SU-DHL-6 (cell line): ENCODE measurements around the gene ZNF580.

Experiments
- CTCF ChIP-seq: fragments of 200-600 bp; sonication (generic); IDR thresholded peaks from one replicate; pipeline ENCODE4 v1.5.1; 2017; ENCODE audit warnings: antibody characterized with exemption, mild to moderate bottlenecking, low read length, moderate library complexity; ENCODE audit not compliant: insufficient read depth, poor library complexity, severe bottlenecking
- EZH2phosphoT487 ChIP-seq: fragments of 200-600 bp; sonication (generic), shearing (Covaris generic); conservative IDR thresholded peaks from 2 replicates; pipeline ENCODE4 v1.6.1; 2018; ENCODE audit warnings: mild to moderate bottlenecking, antibody characterized with exemption, low read length, moderate library complexity, mixed read lengths

DNA sequence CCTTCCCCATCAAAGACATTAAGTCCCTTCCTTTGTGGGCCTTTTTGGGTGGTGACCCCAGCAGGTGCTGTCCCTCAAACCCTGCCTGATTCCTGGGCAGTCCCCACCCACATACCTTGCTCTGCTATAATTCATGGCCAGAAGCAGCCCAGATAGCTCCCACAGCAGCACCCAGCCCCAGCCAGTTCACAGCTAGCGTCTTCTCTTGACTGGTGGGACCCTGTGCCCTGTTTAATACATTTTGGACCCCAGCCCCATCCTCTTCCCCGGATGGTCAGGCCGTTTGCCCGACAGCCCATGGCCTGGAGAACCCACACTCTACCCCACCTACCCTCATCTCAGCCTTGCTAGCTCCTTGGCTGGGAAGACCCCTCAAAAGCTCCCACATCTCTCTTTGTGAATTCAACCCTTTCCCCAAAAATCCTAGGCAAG, 9.3 kb downstream of the ZNF580 start:
- TF ChIP-seq CTCF (no peak), EZH2phosphoT487 (no peak)
